Measurements from ENCODE around the gene KCNT1.

KCNT1 gene

GRCh38 chr9:135827866-135828580, 126.0 kb downstream of the KCNT1 start:
- Mint-ChIP-seq H3K4me1 (ENCODE audit: low read depth) (peaks cover 26% of the 10 kb centered on the region), H3K4me3 (no peak overlapping the region), H3K27me3 (no peaks in the 10 kb centered on the region), H3K36me3 (ENCODE audit: low read depth) (peaks cover 77% of the 10 kb centered on the region), H3K9me3 (peaks cover 7% of the 10 kb centered on the region), H3K27ac (no peak overlapping the region)
- DNase-seq = no peak

- H3K4me1 Mint-ChIP-seq (ENCODE audit: low read depth) = peaks cover 30% of the 10 kb centered on the region
- DNase-seq = no peak
- H3K27ac Mint-ChIP-seq = no peak overlapping the region
- H3K36me3 Mint-ChIP-seq (ENCODE audit: low read depth) = peaks cover 75% of the 10 kb centered on the region
- H3K27me3 Mint-ChIP-seq = no peaks in the 10 kb centered on the region
- no peak overlapping the region for H3K4me3 Mint-ChIP-seq
- peaks cover 7% of the 10 kb centered on the region for H3K9me3 Mint-ChIP-seq
These were observed 126.7 kb downstream of the KCNT1 start for GRCh38 chr9:135828656-135829055.

- no peaks in the 10 kb centered on the region for H3K27me3 Mint-ChIP-seq
- no peak overlapping the region for H3K27ac Mint-ChIP-seq
- peaks cover 7% of the 10 kb centered on the region for H3K9me3 Mint-ChIP-seq
- peaks cover 21% of the 10 kb centered on the region for H3K4me1 Mint-ChIP-seq (ENCODE audit: low read depth)
- H3K36me3 Mint-ChIP-seq (ENCODE audit: low read depth) = peaks cover 71% of the 10 kb centered on the region
- H3K4me3 Mint-ChIP-seq = no peak overlapping the region
- DNase-seq = no peak
These were observed 128.5 kb downstream of the KCNT1 start for GRCh38 chr9:135830496-135830895.

- peaks cover 3% of the 10 kb centered on the region for H3K9me3 Mint-ChIP-seq
- no peak overlapping the region for H3K4me3 Mint-ChIP-seq
- peaks cover 39% of the 10 kb centered on the region for H3K36me3 Mint-ChIP-seq (ENCODE audit: low read depth)
- no peak for DNase-seq
- H3K27ac Mint-ChIP-seq = no peak overlapping the region
- peaks cover 7% of the 10 kb centered on the region for H3K4me1 Mint-ChIP-seq (ENCODE audit: low read depth)
- no peaks in the 10 kb centered on the region for H3K27me3 Mint-ChIP-seq
These were observed 131.9 kb downstream of the KCNT1 start for GRCh38 chr9:135833864-135834263.

- no peak overlapping the region for H3K4me3 Mint-ChIP-seq
- H3K27ac Mint-ChIP-seq = no peak overlapping the region
- peaks cover 29% of the 10 kb centered on the region for H3K36me3 Mint-ChIP-seq (ENCODE audit: low read depth)
- DNase-seq = no peak
- no peaks in the 10 kb centered on the region for H3K9me3 Mint-ChIP-seq
- H3K27me3 Mint-ChIP-seq = no peaks in the 10 kb centered on the region
- H3K4me1 Mint-ChIP-seq (ENCODE audit: low read depth) = peaks cover 7% of the 10 kb centered on the region
These were observed 133.1 kb downstream of the KCNT1 start for GRCh38 chr9:135835131-135835530.

DNA sequence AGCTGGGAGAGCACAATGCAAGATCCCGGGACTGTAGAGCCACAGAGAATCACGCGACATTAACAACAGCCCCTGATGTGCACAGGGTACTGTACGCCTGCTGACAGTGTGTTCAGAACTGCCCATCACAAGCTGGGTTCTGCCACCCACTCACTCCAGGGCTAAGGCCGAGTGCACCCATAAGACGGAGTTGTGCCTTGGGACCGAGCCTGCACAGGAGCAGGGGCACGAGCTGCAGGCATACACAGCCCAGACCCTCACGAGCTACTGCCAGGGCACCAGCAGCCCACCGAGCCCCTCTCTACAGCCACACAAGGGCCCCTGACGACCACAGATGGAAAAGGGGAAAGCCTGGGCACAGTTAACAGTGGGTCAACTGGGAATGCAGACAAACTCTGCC, 137.5 kb downstream of the KCNT1 start:
- Mint-ChIP-seq H3K4me1 (ENCODE audit: low read depth) (peaks cover 7% of the 10 kb centered on the region), H3K4me3 (no peak overlapping the region), H3K27ac (no peak overlapping the region), H3K27me3 (no peaks in the 10 kb centered on the region), H3K36me3 (ENCODE audit: low read depth) (peaks cover 26% of the 10 kb centered on the region), H3K9me3 (peaks cover 7% of the 10 kb centered on the region)
- DNase-seq = no peak

GRCh38 chr9:135840107-135840506, 138.1 kb downstream of the KCNT1 start:
- no peak overlapping the region for H3K27ac Mint-ChIP-seq
- H3K9me3 Mint-ChIP-seq = peaks cover 11% of the 10 kb centered on the region
- H3K27me3 Mint-ChIP-seq = no peaks in the 10 kb centered on the region
- H3K4me1 Mint-ChIP-seq (ENCODE audit: low read depth) = peaks cover 7% of the 10 kb centered on the region
- no peak overlapping the region for H3K4me3 Mint-ChIP-seq
- DNase-seq = no peak
- peaks cover 28% of the 10 kb centered on the region for H3K36me3 Mint-ChIP-seq (ENCODE audit: low read depth)

GRCh38 chr9:135840539-135840938, 138.6 kb downstream of the KCNT1 start:
- no peak for DNase-seq
- H3K4me3 Mint-ChIP-seq = no peak overlapping the region
- H3K27me3 Mint-ChIP-seq = no peaks in the 10 kb centered on the region
- H3K4me1 Mint-ChIP-seq (ENCODE audit: low read depth) = peaks cover 7% of the 10 kb centered on the region
- peaks cover 31% of the 10 kb centered on the region for H3K36me3 Mint-ChIP-seq (ENCODE audit: low read depth)
- no peak overlapping the region for H3K27ac Mint-ChIP-seq
- H3K9me3 Mint-ChIP-seq = peaks cover 11% of the 10 kb centered on the region
